Liver (tissue), 9 donors: ENCODE data around the gene POMGNT1. TPM values are rescaled to one million over a fixed set of nuclear protein-coding genes. Genes with fewer than 3 reads are reported as not detected.

Source experiments
- DNase-seq: peaks from one replicate; pipeline ENCODE4 v3.0.0-alpha.2; 2017; ENCODE audit warnings: low spot score
- H3K27ac ChIP-seq, 2 donors: one replicate each; pipeline ENCODE4 v1.7.0; 2013; ENCODE audit warnings: inconsistent platforms in 2 of 2, low read length in 2 of 2, control low read depth in 1 of 2, low read depth in 1 of 2, mild to moderate bottlenecking in 1 of 2
- H3K27me3 ChIP-seq, 4 donors: one replicate each; pipeline versions ENCODE4 v1.6.1 to v1.7.0; 2013; ENCODE audit warnings: low read length in 3 of 4, inconsistent platforms in 1 of 4, mild to moderate bottlenecking in 1 of 4, moderate library complexity in 1 of 4; ENCODE audit not compliant: control insufficient read depth in 4 of 4, insufficient read depth in 4 of 4
- H3K36me3 ChIP-seq, 4 donors: one replicate each; pipeline versions ENCODE4 v1.6.1 to v1.7.0; 2013; ENCODE audit warnings: low read length in 3 of 4, mild to moderate bottlenecking in 3 of 4, low read depth in 1 of 4, moderate library complexity in 1 of 4; ENCODE audit not compliant: control insufficient read depth in 4 of 4, insufficient read depth in 3 of 4
- H3K4me1 ChIP-seq, 4 donors: one replicate each; pipeline versions ENCODE4 v1.6.1 to v1.7.0; 2013; ENCODE audit warnings: low read length in 3 of 4, mild to moderate bottlenecking in 3 of 4, moderate library complexity in 1 of 4; ENCODE audit not compliant: control insufficient read depth in 4 of 4, insufficient read depth in 4 of 4
- H3K4me3 ChIP-seq, 3 donors: one replicate each; pipeline versions ENCODE4 v1.6.1 to v1.7.0; 2013; ENCODE audit warnings: low read length in 3 of 3, control low read depth in 1 of 3, low read depth in 1 of 3, mild to moderate bottlenecking in 1 of 3
- H3K9ac ChIP-seq, 2 donors: one replicate each; pipeline ENCODE4 v1.7.0; 2013; ENCODE audit warnings: low read length in 2 of 2, mild to moderate bottlenecking in 2 of 2, moderate library complexity in 2 of 2, control low read depth in 1 of 2, low read depth in 1 of 2
- H3K9me3 ChIP-seq, 4 donors: one replicate each; pipeline versions ENCODE4 v1.6.1 to v1.7.0; 2013; ENCODE audit warnings: low read length in 3 of 4; ENCODE audit not compliant: control insufficient read depth in 4 of 4
- CTCF ChIP-seq: fragments of 150-350 bp; IDR thresholded peaks from 2 replicates; pipeline ENCODE4 v1.5.1; 2017; ENCODE audit warnings: improper control_type of control experiment, low read depth, low read length; ENCODE audit not compliant: missing input control
- FOXA1 ChIP-seq: IDR thresholded peaks from 2 replicates; pipeline ENCODE4 v1.6.1; 2016; ENCODE audit warnings: antibody characterized with exemption
- FOXA2 ChIP-seq: IDR thresholded peaks from 2 replicates; pipeline ENCODE4 v1.6.1; 2016; ENCODE audit warnings: antibody characterized with exemption
- GABPA ChIP-seq, 2 donors: IDR thresholded peaks in 1 of 2; conservative IDR thresholded peaks in 1 of 2; 2 replicates each; pipeline ENCODE4 v1.6.1; 2016; ENCODE audit warnings: antibody characterized with exemption in 2 of 2, mild to moderate bottlenecking in 1 of 2, moderate library complexity in 1 of 2
- HNF4A ChIP-seq, 2 donors: conservative IDR thresholded peaks; 2 replicates each; pipeline ENCODE4 v1.6.1; 2016; ENCODE audit warnings: antibody characterized with exemption in 2 of 2, mild to moderate bottlenecking in 2 of 2
- HNF4G ChIP-seq: IDR thresholded peaks from 2 replicates; pipeline ENCODE4 v1.6.1; 2016; ENCODE audit warnings: antibody characterized with exemption
- MAX ChIP-seq: IDR thresholded peaks from 2 replicates; pipeline ENCODE4 v1.6.1; 2016; ENCODE audit warnings: antibody characterized with exemption
- NR2F2 ChIP-seq: IDR thresholded peaks from 2 replicates; pipeline ENCODE4 v1.6.1; 2016; ENCODE audit warnings: antibody characterized with exemption
- REST ChIP-seq: IDR thresholded peaks from 2 replicates; pipeline ENCODE4 v1.6.1; 2016; ENCODE audit warnings: antibody characterized with exemption, mild to moderate bottlenecking
- SP1 ChIP-seq: IDR thresholded peaks from 2 replicates; pipeline ENCODE4 v1.6.1; 2018; ENCODE audit warnings: antibody characterized with exemption, mild to moderate bottlenecking
- TAF1 ChIP-seq: conservative IDR thresholded peaks from 2 replicates; pipeline ENCODE4 v1.6.1; 2016; ENCODE audit warnings: antibody characterized with exemption, mild to moderate bottlenecking
- YY1 ChIP-seq: IDR thresholded peaks from 2 replicates; pipeline ENCODE4 v1.6.1; 2016; ENCODE audit warnings: antibody characterized with exemption, mild to moderate bottlenecking
- WGBS: extraction: QIAGEN DNeasy Blood & Tissue Kit; methylation state at CpG from one replicate; pipeline ENCODE4 v1.1.7; 2013; 5-methylcytosine and 5-hydroxymethylcytosine counted together
- polyA plus RNA-seq, 2 donors: library from polyadenylated mRNA; stranded (reverse) in 1 of 2; unstranded in 1 of 2; fragments of 200-250 nt in 1 of 2; fragments of >200 nt in 1 of 2; fragmentation: Nextera tagmentation in 1 of 2; extraction: Ambion mirVana in 1 of 2; gene quantifications; one replicate each; pipeline versions ENCODE4 v1.2.1 to v1.2.3, GENCODE V29; 2013 to 2015
- total RNA-seq, 2 donors: library from RNA; depleted of rRNA; stranded (reverse); fragments of >200 nt; gene quantifications; one replicate each; pipeline ENCODE4 v1.2.3, GENCODE V29; 2014
- TF ChIP-seq, protein P1 (sequence below): IDR thresholded peaks from 2 replicates; pipeline ENCODE4 v1.6.1; 2016; ENCODE audit warnings: antibody characterized with exemption
- donor health status: healthy.
- donor health status: healthy.
- donor health status: healthy.
- donor health status: healthy.
- donor health status: healthy.

The POMGNT1 gene
- total and polyA plus RNA-seq, 4 donors = 10.3 to 32.0 (median 31.0) TPM

- TF ChIP-seq, protein P1, sequence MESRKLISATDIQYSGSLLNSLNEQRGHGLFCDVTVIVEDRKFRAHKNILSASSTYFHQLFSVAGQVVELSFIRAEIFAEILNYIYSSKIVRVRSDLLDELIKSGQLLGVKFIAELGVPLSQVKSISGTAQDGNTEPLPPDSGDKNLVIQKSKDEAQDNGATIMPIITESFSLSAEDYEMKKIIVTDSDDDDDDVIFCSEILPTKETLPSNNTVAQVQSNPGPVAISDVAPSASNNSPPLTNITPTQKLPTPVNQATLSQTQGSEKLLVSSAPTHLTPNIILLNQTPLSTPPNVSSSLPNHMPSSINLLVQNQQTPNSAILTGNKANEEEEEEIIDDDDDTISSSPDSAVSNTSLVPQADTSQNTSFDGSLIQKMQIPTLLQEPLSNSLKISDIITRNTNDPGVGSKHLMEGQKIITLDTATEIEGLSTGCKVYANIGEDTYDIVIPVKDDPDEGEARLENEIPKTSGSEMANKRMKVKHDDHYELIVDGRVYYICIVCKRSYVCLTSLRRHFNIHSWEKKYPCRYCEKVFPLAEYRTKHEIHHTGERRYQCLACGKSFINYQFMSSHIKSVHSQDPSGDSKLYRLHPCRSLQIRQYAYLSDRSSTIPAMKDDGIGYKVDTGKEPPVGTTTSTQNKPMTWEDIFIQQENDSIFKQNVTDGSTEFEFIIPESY = no peak
Observed at GRCh38 chr1:46196609-46197008, 1.6 kb downstream of the POMGNT1 start (continued).

GRCh38 chr1:46194641-46195193 lies 3.5 kb downstream of the POMGNT1 start:
- H3K36me3 ChIP-seq = peaks cover 9 to 38% (median 29%) of the 10 kb centered on the region in 4 donors
- H3K27me3 ChIP-seq = no peaks in the 10 kb centered on the region
- WGBS = 77% methylated on average over 5 of the region's 5 CpGs
- H3K4me3 ChIP-seq = no peak overlapping the region
- TF ChIP-seq MAX = no peak
- no peak for TF ChIP-seq FOXA1
- H3K27ac ChIP-seq = peak overlapping the region in 1 of 2 donors; percentile 13
- H3K9me3 ChIP-seq = no peaks in the 10 kb centered on the region
- H3K9ac ChIP-seq = no peak overlapping the region
- no peak for DNase-seq
- peaks cover 2 to 41% (median 24%) of the 10 kb centered on the region in 4 donors for H3K4me1 ChIP-seq

- no peak overlapping the region for H3K9ac ChIP-seq
- no peak overlapping the region for H3K27ac ChIP-seq
- peaks cover 9 to 38% (median 29%) of the 10 kb centered on the region in 4 donors for H3K36me3 ChIP-seq
- no peaks in the 10 kb centered on the region for H3K9me3 ChIP-seq
- H3K4me3 ChIP-seq = no peak overlapping the region
- DNase-seq = no peak
- WGBS = 95% methylated on average over 9 of the region's 9 CpGs
- no peak for TF ChIP-seq HNF4G
- no peak for TF ChIP-seq FOXA1
- no peak for TF ChIP-seq GABPA (IDR thresholded peaks at IDR 0.05 in 1 of 2, conservative IDR thresholded peaks at IDR 0.05 in 1 of 2)
- TF ChIP-seq, protein P1 = no peak
- TF ChIP-seq YY1 = no peak
- TF ChIP-seq CTCF = no peak
- TF ChIP-seq REST = no peak
- no peak for TF ChIP-seq TAF1
- no peak for TF ChIP-seq FOXA2
- TF ChIP-seq HNF4A (conservative IDR thresholded peaks at IDR 0.05) = no peak
- TF ChIP-seq SP1 = no peak
- TF ChIP-seq MAX = no peak
- no peak for TF ChIP-seq NR2F2
- H3K27me3 ChIP-seq = no peaks in the 10 kb centered on the region
- peaks cover 3 to 45% (median 26%) of the 10 kb centered on the region in 4 donors for H3K4me1 ChIP-seq
Observed at GRCh38 chr1:46193984-46194570, 4.2 kb downstream of the POMGNT1 start.
